Esophagus muscularis mucosa (tissue), 4 donors: ENCODE results near the gene PBRM1. TPM values are rescaled to one million over a fixed set of nuclear protein-coding genes. Genes with fewer than 3 reads are reported as not detected.

Source experiments
- DNase-seq: peaks from one replicate; pipeline ENCODE4 v3.0.0-alpha.2; 2017; ENCODE audit errors: extremely low spot score
- H3K27ac ChIP-seq, 4 donors: fragments of 200-600 bp; sonication (generic); replicated peaks in 1 of 4; 1 replicate in 3 of 4; 2 replicates in 1 of 4; pipeline ENCODE4 v1.5.1; 2016 to 2019; ENCODE audit warnings: mild to moderate bottlenecking in 1 of 4
- H3K27me3 ChIP-seq, 4 donors: fragments of 200-600 bp; sonication (generic); one replicate each; pipeline versions ENCODE4 v1.5.1 to v1.6.0; 2016 to 2019
- H3K36me3 ChIP-seq, 4 donors: fragments of 200-600 bp; sonication (generic); one replicate each; pipeline ENCODE4 v1.5.1; 2016 to 2019
- H3K4me1 ChIP-seq, 4 donors: fragments of 200-600 bp; sonication (generic); one replicate each; pipeline ENCODE4 v1.5.1; 2016 to 2019
- H3K4me3 ChIP-seq, 4 donors: fragments of 200-600 bp; sonication (generic); 1 replicate in 2 of 4; 2 replicates in 2 of 4; pipeline ENCODE4 v1.5.1; 2016 to 2019; ENCODE audit warnings: mild to moderate bottlenecking in 4 of 4, moderate library complexity in 1 of 4
- H3K9me3 ChIP-seq, 4 donors: fragments of 200-600 bp; sonication (generic); 1 replicate in 3 of 4; 2 replicates in 1 of 4; pipeline ENCODE4 v1.5.1; 2016 to 2019
- EP300 ChIP-seq: sonication (generic); formaldehyde crosslinking; IDR thresholded peaks from one replicate; pipeline ENCODE4 v1.6.1; 2017; ENCODE audit warnings: antibody characterized with exemption
- POLR2A ChIP-seq: fragments of 450-650 bp; IDR thresholded peaks from one replicate; pipeline ENCODE4 v1.6.1; 2017; ENCODE audit warnings: antibody characterized with exemption, moderate library complexity, mild to moderate bottlenecking, low read depth
- POLR2AphosphoS5 ChIP-seq, 2 donors: sonication (generic); formaldehyde crosslinking; IDR thresholded peaks; one replicate each; pipeline ENCODE4 v1.6.1; 2017; ENCODE audit warnings: antibody characterized with exemption in 2 of 2
- WGBS: methylation state at CpG from one replicate; pipeline ENCODE4 v1.1.5; 2018; 5-methylcytosine and 5-hydroxymethylcytosine counted together
- intact Hi-C: fragments of 100-400 bp; cut with DNase I; formaldehyde crosslinking; loops from one replicate; pipeline ENCODE4 v1.15.1; 2023
- total RNA-seq, 4 donors: library from RNA; depleted of rRNA; stranded (reverse); fragments of >200 nt; gene quantifications; one replicate each; pipeline versions ENCODE4 v1.1.0 to v1.2.1, GENCODE V29; 2016
- TF ChIP-seq, protein P1 (sequence below), 3 experiments: fragments of 200-600 bp in 2 of 3; fragments of 450-650 bp in 1 of 3; sonication (generic) in 2 of 3; IDR thresholded peaks; one replicate each; pipeline ENCODE4 v1.5.1; 2017 to 2019; ENCODE audit warnings: antibody characterized with exemption in 3 of 3, mild to moderate bottlenecking in 2 of 3, moderate library complexity in 1 of 3

PBRM1 gene
- total RNA-seq, 4 donors from 2014 or later: 79.4 to 99.3 (median 82.8) TPM

DNA sequence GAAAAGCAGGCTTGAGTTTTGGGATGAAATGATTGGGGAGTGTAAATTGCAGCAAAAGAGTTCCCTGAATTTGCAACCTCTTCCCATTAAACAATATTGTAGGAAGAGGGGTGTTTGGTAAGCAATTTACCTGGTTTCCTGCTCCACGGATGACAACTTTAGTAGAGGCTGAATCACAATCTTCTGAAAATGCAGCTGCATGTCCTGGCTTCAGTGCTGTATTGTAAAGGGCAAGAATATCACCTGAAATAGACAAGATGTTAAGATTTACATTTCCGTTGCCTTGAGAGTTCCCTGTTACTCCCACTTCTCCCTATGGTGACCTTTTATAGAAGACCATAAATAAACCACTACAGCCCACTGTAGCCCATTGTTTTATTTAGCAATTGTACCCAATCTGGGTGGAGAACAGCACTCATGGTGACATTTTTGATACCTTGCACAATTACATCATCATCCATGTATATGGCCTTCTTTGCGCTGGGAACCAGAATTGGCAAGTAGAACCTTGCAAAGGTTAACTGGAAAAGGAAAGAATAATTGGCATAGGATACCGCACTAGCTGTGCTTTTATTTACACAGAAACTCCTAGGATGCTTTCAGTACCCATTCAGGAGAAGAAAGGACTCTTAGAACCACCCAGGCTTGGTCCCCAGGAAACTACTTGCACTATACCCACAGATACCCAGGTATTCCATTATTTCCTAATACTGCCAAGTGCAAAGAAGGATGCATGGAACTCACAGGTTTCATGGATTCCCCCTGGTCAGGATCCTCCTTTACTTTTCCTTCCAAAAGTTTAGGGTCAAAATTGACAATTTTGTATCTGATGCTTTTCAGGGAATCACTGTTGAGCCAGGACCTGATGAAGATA is 10.3 kb upstream of the PBRM1 start:
- no peak for DNase-seq
- Histone ChIP-seq H3K36me3 (peaks cover 62 to 91% (median 82%) of the 10 kb centered on the region in 4 donors), H3K27ac (no peak overlapping the region), H3K9me3 (no peaks in the 10 kb centered on the region), H3K4me1 (no peaks in the 10 kb centered on the region), H3K4me3 (no peak overlapping the region), H3K27me3 (no peaks in the 10 kb centered on the region)
- 72% methylated on average over 4 of the region's 4 CpGs for WGBS
- intact Hi-C loops: no loop called here
- TF ChIP-seq POLR2AphosphoS5 (IDR thresholded peaks at IDR 0.05) (no peak), POLR2A (no peak), EP300 (no peak)
- TF ChIP-seq, protein P1, sequence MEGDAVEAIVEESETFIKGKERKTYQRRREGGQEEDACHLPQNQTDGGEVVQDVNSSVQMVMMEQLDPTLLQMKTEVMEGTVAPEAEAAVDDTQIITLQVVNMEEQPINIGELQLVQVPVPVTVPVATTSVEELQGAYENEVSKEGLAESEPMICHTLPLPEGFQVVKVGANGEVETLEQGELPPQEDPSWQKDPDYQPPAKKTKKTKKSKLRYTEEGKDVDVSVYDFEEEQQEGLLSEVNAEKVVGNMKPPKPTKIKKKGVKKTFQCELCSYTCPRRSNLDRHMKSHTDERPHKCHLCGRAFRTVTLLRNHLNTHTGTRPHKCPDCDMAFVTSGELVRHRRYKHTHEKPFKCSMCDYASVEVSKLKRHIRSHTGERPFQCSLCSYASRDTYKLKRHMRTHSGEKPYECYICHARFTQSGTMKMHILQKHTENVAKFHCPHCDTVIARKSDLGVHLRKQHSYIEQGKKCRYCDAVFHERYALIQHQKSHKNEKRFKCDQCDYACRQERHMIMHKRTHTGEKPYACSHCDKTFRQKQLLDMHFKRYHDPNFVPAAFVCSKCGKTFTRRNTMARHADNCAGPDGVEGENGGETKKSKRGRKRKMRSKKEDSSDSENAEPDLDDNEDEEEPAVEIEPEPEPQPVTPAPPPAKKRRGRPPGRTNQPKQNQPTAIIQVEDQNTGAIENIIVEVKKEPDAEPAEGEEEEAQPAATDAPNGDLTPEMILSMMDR (IDR thresholded peaks at IDR 0.05): no peak

DNA sequence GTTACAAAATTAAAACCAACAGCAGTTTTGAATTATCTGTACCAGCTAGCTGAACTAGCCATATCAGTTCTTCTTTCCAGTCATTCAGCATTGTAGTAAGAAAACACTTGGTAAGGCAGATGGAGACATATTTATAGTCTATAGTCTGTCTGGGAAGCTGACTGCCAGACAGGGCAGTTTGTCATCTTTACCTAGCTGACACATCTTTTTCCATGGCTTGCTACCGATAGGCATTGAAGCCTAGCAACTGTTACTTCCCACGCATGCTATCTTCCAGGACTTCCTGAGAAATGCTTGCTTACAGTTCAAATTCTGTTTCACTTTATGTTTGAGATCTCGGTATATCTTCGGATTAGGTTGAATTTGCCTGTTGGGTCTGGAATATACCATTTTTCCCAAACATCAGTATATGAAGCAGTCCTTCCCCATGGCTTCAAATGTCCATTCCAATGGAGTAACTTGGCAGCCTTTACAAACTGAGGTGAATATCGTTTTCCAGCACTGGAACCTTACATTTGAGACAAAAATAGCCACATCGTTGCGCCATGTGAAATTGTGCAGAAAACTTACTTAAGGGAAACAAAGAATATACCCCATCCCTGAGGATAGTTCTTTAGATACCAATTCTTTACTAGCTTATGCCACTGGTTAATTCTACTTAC is 8.9 kb upstream of the PBRM1 start:
- TF ChIP-seq, protein P1 (IDR thresholded peaks at IDR 0.05): no peak
- no peak for TF ChIP-seq POLR2A
- TF ChIP-seq EP300: no peak
- no peak for TF ChIP-seq POLR2AphosphoS5 (IDR thresholded peaks at IDR 0.05)
- Histone ChIP-seq H3K9me3 (no peaks in the 10 kb centered on the region), H3K27me3 (no peaks in the 10 kb centered on the region), H3K36me3 (peaks cover 76 to 100% (median 92%) of the 10 kb centered on the region in 4 donors), H3K4me3 (no peak overlapping the region), H3K27ac (no peak overlapping the region), H3K4me1 (no peaks in the 10 kb centered on the region)
- 81% methylated on average over 7 of the region's 7 CpGs for WGBS
- no peak for DNase-seq
- intact Hi-C loops: no loop called here

DNA sequence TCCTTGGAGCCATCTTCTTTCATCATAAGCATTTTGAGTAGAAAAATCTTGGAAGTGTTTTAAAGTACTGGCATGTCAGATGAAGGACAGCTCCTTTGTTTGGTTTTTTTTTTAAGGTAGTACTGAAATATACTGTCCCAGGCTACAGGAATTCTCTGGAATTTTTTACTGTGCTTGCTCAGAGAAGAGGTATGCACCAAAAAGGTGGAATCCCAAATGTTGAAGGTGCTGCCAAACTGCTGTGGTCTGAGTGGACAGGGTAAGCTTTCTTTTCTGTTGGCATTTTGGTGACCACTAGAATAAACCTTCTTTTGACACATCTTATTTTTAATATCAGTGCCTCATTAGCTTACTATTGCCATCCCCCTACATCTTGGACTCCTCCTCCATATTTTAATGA is 7.4 kb upstream of the PBRM1 start:
- H3K4me1 ChIP-seq: peaks cover 0 to under 1% (median 0%) of the 10 kb centered on the region in 4 donors
- no peaks in the 10 kb centered on the region for H3K27me3 ChIP-seq
- H3K36me3 ChIP-seq: peaks cover 90 to 100% (median 98%) of the 10 kb centered on the region in 4 donors
- H3K27ac ChIP-seq: no peak overlapping the region
- no peaks in the 10 kb centered on the region for H3K9me3 ChIP-seq
- no peak for DNase-seq
- H3K4me3 ChIP-seq: no peak overlapping the region
- TF ChIP-seq POLR2A (no peak), POLR2AphosphoS5 (IDR thresholded peaks at IDR 0.05) (no peak), EP300 (no peak)
- TF ChIP-seq, protein P1 (IDR thresholded peaks at IDR 0.05): no peak
- intact Hi-C loops: no loop called here

DNA sequence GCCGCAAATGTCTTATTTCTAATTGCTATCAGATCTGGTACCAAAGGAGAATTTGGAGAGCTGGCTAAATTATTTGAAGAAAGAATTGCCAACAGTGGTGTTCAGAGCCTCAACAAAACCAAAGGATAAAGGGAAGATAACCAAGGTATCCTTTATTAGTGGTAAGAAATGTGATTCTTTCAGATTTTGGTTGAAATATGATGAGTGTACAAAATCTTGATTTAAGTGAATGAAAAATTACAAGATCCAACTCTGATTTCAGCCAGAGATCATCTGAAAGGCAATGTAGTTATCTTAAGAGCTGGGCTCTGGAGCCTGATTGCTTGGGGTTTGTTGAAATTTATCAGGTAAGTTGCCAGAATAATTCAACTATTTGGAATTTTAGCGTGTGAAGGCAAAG is 4.8 kb upstream of the PBRM1 start:
- peaks cover 74 to 84% (median 82%) of the 10 kb centered on the region in 4 donors for H3K36me3 ChIP-seq
- 94% methylated on average over 2 of the region's 2 CpGs for WGBS
- intact Hi-C loops: no loop called here

More for the DNA sequence above, 4.8 kb upstream of the PBRM1 start:
- H3K27ac ChIP-seq: no peak overlapping the region
- no peak overlapping the region for H3K4me3 ChIP-seq
- H3K4me1 ChIP-seq: peaks cover 6 to 19% (median 12%) of the 10 kb centered on the region in 4 donors
- no peak for DNase-seq
- H3K27me3 ChIP-seq: no peaks in the 10 kb centered on the region
- H3K9me3 ChIP-seq: no peaks in the 10 kb centered on the region
- TF ChIP-seq, protein P1 (IDR thresholded peaks at IDR 0.05): no peak
- no peak for TF ChIP-seq POLR2AphosphoS5 (IDR thresholded peaks at IDR 0.05)
- no peak for TF ChIP-seq POLR2A
- no peak for TF ChIP-seq EP300
